Right lobe of liver (tissue), 4 donors: ENCODE data around the gene ZFYVE9.

Experiments
- POLR2A ChIP-seq: fragments of 450-650 bp; IDR thresholded peaks from one replicate; pipeline ENCODE4 v1.6.1; 2017; ENCODE audit warnings: antibody characterized with exemption, mild to moderate bottlenecking
- TF ChIP-seq, protein P1 (sequence below), 4 donors: fragments of 200-600 bp in 3 of 4; fragments of 450-650 bp in 1 of 4; IDR thresholded peaks; one replicate each; pipeline versions ENCODE4 v1.5.1 to v1.8.0; 2016 to 2022; ENCODE audit warnings: antibody characterized with exemption in 4 of 4, mild to moderate bottlenecking in 2 of 4
- donor health status: DM: no; HTN: no; CAD: no.
- donor health status: DM: no; HTN: no; CAD: no.
- donor health status: DM: no; HTN: yes; CAD: no.

DNA sequence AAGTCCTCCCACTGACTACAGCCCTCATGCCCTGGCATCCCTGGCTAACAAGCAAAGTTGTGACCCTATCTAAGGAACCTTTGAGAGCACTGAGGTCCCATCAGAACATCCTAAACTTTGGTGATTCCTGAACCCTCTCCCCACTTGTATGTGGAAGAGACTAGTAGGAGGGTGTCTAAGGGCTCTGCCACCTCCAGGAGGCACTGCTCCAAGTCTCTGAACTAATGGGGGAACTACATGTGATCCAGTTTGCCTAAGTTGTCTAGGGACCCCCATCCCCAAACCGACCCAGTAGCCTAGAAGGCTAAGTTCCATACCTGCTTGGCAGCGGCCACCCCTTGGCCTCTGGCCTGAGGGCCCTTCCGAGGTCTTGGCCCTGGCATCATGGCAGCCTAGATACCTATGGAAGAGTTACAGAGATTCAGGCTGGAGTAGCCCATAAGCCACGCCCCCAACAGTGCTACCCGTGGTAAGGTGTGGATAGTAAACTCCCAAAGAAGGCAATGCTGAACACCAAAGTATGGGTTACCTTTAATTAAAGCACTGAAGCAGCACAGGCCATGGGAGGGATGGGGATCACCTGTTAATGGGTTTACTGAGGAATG, 222.4 kb downstream of the ZFYVE9 start:
- no peak for TF ChIP-seq POLR2A
- TF ChIP-seq, protein P1, sequence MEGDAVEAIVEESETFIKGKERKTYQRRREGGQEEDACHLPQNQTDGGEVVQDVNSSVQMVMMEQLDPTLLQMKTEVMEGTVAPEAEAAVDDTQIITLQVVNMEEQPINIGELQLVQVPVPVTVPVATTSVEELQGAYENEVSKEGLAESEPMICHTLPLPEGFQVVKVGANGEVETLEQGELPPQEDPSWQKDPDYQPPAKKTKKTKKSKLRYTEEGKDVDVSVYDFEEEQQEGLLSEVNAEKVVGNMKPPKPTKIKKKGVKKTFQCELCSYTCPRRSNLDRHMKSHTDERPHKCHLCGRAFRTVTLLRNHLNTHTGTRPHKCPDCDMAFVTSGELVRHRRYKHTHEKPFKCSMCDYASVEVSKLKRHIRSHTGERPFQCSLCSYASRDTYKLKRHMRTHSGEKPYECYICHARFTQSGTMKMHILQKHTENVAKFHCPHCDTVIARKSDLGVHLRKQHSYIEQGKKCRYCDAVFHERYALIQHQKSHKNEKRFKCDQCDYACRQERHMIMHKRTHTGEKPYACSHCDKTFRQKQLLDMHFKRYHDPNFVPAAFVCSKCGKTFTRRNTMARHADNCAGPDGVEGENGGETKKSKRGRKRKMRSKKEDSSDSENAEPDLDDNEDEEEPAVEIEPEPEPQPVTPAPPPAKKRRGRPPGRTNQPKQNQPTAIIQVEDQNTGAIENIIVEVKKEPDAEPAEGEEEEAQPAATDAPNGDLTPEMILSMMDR (IDR thresholded peaks at IDR 0.05): no peak
